GM21528 (cell line): ENCODE measurements around the gene RHO.
"Not testable (repeated sequence)": the region's sequence is repeated elsewhere in the genome, so short reads cannot be mapped to it uniquely, and the experiment has no call there.

Experiments used
- ATAC-seq: cut with Tn5 transposase; IDR thresholded peaks from one replicate; pipeline ENCODE4 v1.9.1; 2021; ENCODE audit warnings: mild to moderate bottlenecking, moderate library complexity; ENCODE audit not compliant: unreplicated experiment, low FRiP score

RHO gene

GRCh38 chr3:129539206-129539605, 10.8 kb downstream of the RHO start:
- ATAC-seq, result no peak

DNA sequence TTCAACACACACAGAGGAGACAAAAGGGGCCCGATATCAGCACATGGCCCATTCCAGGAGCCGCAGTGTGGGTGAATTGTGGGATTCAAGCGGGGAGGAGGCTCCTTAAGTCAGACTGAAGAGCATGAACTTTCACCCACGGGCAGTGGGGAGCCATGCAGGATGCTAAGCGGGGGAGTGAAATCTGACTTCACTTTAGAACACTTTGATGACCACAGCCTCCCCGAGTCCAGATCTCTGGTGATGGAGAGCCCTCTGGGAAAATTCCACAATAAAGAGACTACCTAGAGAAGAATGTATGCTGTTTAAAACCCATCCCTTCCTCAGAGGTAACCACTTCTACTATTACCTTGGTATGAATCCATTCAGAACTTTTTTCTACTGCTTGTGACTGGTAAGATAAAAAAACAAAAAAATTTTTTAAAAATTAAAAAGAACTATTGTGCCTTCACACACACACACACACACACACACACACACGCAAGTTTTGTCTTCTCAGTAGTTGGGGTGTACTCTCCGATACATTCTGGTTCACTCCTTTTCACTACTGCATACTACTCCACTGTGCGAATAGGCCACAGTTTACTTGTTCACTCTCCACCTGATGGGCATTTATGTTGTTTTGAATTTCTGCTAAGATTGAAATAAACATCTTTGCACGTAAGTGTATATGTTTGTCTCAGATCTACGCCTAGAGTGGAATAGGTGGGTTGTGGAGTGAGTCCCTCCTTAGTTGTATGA, 12.5 kb downstream of the RHO start:
- ATAC-seq, result no peak

DNA sequence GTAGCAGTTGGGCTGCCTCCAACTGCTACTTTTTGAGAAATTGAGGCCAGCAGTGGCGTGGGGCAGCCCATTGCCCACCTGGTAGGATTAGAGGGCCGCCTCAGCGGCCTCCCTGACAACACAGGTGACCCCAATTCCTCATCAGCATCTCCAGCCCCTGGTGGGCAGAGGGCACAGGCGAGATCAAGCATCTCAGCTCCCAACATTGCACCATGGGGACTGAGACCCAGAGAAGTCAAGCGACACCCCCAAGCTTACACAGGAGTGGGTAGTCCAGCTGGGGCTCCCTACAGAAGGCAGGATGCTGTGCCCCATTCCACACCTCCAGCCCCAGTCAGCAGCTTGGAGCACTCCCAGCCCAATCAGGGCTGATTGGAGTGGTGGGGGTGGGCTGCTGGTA, 14.3 kb downstream of the RHO start:
- no peak for ATAC-seq

- no peak for ATAC-seq
Measured at GRCh38 chr3:129543156-129543790, 14.8 kb downstream of the RHO start, which contains the start of gene H1-8. Gene H1-8 (plus strand): TSS chr3:129543175. CDS start chr3:129543219, 44 bp downstream.

GRCh38 chr3:129543999-129544398, 15.6 kb downstream of the RHO start:
- no peak for ATAC-seq

DNA sequence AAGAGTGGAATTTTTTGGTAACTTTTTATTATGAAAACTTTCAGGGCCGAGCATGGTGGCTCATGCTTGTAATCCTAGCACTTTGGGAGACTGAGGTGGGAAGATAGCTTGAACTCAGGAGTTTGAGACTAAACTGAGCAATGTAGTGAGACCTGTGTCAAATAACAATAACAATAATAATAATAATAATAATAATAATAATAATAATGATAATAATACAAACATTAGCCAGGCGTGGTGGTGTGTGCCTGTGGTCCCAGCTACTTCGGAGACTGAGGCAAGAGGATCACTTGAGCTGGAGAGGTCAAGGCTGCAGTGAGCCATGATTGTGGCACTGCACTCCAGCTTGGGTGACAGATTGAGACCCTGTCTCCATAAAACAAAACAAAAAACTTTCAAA, 17.5 kb downstream of the RHO start:
- not testable (repeated sequence) for ATAC-seq

DNA sequence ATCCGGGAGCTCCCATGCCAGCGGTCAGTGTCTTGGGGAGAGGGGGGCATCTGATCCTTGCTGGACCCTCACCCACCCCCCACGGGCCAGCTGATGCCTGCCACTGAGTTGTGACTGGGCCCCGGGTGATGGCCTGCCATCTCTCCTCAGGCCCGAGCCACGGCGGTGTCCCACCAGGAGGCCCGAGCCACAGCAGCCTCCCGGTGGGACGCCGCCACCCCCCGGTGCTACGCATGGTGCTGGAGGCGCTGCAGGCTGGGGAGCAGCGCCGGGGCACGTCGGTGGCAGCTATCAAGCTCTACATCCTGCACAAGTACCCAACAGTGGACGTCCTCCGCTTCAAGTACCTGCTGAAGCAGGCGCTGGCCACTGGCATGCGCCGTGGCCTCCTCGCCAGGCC, 18.8 kb downstream of the RHO start:
- ATAC-seq, result no peak

GRCh38 chr3:129548104-129548965, 19.9 kb downstream of the RHO start:
- no peak for ATAC-seq

DNA sequence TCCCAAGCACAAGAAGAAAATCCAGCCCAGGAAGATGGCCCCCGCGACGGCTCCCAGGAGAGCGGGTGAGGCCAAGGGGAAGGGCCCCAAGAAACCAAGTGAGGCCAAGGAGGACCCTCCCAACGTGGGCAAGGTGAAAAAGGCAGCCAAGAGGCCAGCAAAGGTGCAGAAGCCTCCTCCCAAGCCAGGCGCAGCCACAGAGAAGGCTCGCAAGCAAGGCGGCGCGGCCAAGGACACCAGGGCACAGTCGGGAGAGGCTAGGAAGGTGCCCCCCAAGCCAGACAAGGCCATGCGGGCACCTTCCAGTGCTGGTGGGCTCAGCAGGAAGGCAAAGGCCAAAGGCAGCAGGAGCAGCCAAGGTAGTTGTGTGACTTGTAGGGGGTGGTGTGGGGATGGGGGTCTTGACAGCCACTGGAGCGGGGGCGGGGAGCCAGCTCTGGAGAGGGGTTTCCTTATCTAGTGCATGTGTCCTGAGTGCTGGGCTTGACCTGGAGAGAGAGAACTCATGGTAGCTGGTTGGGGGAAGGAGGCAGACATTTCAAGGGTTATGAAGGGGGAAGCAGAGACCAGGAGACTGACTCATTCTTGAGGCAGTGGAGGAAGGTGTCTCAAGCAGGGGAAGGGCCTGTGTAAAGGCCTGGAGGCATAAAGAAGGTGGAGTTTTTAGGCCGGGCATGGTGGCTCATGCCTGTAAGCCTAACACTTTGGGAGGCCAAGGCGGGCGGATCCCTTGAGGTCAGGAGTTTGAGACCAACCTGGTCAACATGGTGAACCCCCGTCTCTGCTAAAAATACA, 20.8 kb downstream of the RHO start:
- no peak for ATAC-seq

DNA sequence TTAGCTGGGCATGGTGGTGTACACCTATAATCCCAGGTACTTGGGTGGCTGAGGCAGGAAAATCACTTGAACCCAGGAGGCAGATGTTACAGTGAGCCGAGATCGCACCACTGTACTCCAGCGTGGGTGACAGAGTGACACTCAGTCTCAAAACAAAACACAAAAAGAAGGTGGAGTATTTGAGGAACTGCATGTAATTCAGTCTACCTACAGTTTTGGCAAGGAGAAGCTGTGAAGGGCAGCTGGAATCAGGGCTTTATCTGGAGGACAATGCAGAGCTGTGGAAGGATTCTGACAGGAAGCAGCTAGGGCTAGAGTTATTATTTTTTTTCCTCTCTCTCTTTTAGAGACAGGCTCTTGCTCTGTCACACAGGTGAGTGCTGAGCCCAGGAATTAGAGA, 21.4 kb downstream of the RHO start:
- ATAC-seq, result no peak

DNA sequence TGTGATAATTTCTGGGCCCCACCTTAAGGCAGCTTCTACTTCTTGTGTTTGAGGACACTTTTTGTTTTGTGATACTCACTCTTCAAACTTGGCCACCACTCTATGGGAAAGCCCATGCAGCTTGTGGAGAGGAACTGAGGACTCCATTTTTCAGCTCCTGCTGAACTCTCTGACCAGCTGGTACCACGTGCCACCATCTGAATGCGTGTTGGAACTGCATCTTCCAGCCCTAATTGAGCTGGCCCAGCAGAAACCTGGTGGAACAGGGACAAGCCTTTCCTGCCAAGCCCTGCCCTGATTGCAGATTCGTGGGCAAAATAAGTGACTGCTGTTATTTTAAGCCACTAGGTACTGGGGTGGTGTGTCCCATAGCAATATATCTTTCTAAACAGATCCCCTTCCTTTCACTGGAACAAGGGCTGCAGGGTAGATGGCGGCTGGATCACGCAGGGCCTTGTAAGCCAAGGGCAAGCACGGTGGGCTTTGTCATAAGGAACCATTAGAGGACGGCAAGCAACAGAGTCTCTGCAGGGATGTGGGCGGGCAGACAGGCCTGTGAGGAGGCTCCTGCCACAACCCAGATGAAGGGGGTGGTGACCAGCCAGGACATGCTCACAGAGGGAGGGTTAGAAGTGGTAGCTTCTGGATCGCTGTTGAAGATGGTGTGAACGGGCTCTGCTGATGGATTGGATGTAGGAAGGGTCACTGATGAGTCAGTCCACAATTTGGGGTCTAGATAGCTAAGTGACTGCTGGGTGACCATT, 24.0 kb downstream of the RHO start:
- ATAC-seq, result no peak

GRCh38 chr3:129553171-129553570, 24.7 kb downstream of the RHO start:
- ATAC-seq, result no peak

GRCh38 chr3:129553719-129554118, 25.3 kb downstream of the RHO start:
- ATAC-seq, result no peak

DNA sequence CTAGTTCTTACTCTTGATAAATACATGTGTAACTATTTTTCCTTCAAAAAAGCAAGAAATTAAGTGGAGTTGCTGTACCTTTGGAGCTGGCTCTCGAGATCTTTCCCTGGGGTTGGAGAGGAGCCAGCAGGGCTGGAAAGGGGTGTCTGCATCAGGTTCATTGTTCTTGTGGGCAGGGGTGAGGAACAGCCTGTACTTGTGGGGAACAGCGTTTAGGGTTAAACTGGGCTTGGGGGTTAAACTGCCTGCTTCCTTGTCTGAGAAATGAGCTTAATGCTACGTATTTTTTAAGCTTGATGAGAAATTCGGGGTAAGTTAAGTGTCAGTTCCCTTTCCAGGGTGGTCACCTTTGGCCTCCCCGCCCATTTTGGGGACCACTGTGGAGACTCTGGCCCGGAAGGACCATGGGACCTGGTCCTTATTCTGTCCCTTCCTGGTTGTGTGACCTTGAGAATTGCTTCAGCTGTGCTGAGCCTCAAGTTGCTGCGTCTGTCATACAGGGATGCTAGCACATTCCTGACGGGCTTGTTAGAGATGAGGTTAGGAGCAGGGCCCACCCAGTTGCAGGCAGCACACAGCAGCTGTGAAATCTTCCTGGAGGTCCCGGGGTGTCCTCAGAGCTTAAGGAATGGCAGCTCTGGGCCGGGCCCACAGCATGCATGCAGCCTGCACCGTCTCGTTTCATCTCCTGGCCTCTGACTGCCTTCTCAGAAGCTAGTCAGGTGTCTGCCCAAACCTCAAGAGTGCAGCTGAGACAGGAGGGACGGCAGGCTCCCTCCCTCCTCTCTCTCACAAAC, 26.1 kb downstream of the RHO start:
- ATAC-seq, result no peak

DNA sequence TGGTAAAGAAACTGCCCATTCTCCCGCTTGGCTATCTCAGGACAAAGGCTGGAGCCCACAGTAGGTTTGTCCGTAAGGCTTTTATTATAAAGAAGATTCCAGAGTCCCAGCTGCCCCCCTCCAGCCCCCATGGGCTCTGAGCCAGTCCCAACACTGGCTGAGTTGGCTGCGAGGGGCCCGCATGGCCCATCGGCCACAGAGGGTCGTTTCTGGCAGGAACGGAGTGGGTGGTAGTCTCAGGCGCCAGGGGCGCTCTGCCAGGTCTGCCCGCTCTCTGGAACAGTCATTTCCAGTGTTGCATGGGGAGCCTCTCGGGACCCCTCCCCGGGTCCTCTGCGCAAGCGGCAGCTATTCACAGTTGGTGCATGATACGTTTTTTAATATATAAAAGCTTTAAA, 26.7 kb downstream of the RHO start:
- ATAC-seq, result no peak

GRCh38 chr3:129555616-129556357, 27.3 kb downstream of the RHO start:
- no peak for ATAC-seq

GRCh38 chr3:129556358-129556695, 27.9 kb downstream of the RHO start:
- no peak for ATAC-seq

GRCh38 chr3:129556890-129557547, 28.6 kb downstream of the RHO start:
- ATAC-seq, result no peak
